Cardiac fibroblast (primary cell): Measurements from ENCODE around the gene ICAM2.

Source experiments
- DNase-seq, 2 donors: peaks; one replicate each; pipeline versions ENCODE4 v3.0.0 to v3.0.0-alpha.2; 2010; ENCODE audit warnings: low read depth in 2 of 2
- H3K4me3 ChIP-seq, 2 donors: replicated peaks in 1 of 2; 1 replicate in 1 of 2; 2 replicates in 1 of 2; pipeline ENCODE4 v1.5.1; 2011; ENCODE audit warnings: low read depth in 2 of 2, low read length in 2 of 2, mild to moderate bottlenecking in 2 of 2, moderate library complexity in 1 of 2
- CTCF ChIP-seq: IDR thresholded peaks from one replicate; pipeline ENCODE4 v1.5.1; 2011; ENCODE audit warnings: low read depth, mild to moderate bottlenecking, low read length, inconsistent platforms

ICAM2 gene

GRCh38 chr17:63955791-63956190, 64.6 kb downstream of the ICAM2 start:
- TF ChIP-seq CTCF, result no peak
- no peak overlapping the region for H3K4me3 ChIP-seq
- DNase-seq, result no peak

GRCh38 chr17:63955232-63955631, 65.2 kb downstream of the ICAM2 start:
- no peak overlapping the region for H3K4me3 ChIP-seq

DNA sequence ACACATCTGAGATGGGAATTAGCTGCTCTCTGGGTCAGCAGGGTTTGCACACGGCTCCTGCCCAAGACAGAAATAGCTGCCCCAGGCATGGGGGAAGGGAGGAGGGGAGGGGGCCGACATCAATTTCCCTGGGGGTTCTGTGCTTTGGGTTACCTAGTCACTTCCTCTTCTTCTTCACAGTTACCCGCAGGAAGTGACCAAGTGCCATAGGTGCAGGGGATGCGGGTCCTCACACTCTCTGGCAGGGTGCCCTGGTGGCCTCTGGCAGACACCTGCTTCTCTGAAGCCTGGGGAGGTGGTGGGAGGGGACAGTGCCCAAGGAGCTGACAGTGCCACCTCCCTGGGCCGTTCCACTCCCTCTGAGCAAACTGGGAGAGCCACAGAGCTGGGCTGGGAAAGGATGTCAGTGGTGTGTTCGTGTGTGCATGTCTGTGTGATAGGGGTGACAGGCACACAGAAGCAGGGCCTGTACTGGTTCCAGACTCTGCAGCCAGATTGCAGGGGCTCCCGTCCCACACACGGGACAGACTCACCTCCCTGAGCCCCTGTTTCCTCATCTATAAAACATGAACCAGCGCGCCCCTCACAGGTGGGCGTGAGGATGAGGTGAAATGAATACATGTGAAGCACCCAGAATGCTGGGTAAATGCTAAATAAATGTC, 65.9 kb downstream of the ICAM2 start:
- TF ChIP-seq CTCF, result no peak
- DNase-seq, result no peak
- no peak overlapping the region for H3K4me3 ChIP-seq

More at GRCh38 chr17:63955232-63955631, 65.2 kb downstream of the ICAM2 start:
- no peak for DNase-seq
- TF ChIP-seq CTCF, result no peak
